Astrocyte of the cerebellum (primary cell): ENCODE measurements around the gene UBAP1L.
A peak's percentile ranks its signal among the peaks of the same experiment; 100 is the strongest.

Experiments
- DNase-seq: peaks from one replicate; pipeline ENCODE4 v3.0.0-alpha.2; 2011; ENCODE audit warnings: low read depth
- H3K4me3 ChIP-seq: 2 replicates; pipeline ENCODE4 v1.5.1; 2011; ENCODE audit warnings: mild to moderate bottlenecking, low read depth, low read length, moderate library complexity
- CTCF ChIP-seq: IDR thresholded peaks from 2 replicates; pipeline ENCODE4 v1.5.1; 2012; ENCODE audit warnings: low read length, low read depth, moderate library complexity, mild to moderate bottlenecking; ENCODE audit errors: missing control alignments
- in situ Hi-C: cut with HindIII; loops from 2 replicates; pipeline ENCODE4 v1.10.0; 2017; ENCODE audit warnings: low sequenced_read_pairs

UBAP1L gene

GRCh38 chr15:65071381-65071811, 43.6 kb downstream of the UBAP1L start:
- in situ Hi-C loops: no loop called here
- H3K4me3 ChIP-seq: no peak overlapping the region
- TF ChIP-seq CTCF: no peak
- DNase-seq: no peak

GRCh38 chr15:65069779-65070546, 45.0 kb downstream of the UBAP1L start:
- in situ Hi-C loops: no loop called here
- no peak overlapping the region for H3K4me3 ChIP-seq
- TF ChIP-seq CTCF: no peak
- no peak for DNase-seq

- peak; percentile 78 for DNase-seq
- H3K4me3 ChIP-seq: no peak overlapping the region
- no peak for TF ChIP-seq CTCF
- in situ Hi-C loops: no loop called here
Measured at GRCh38 chr15:65069179-65069578, 45.8 kb downstream of the UBAP1L start.

- no peak overlapping the region for H3K4me3 ChIP-seq
- in situ Hi-C loops: no loop called here
- DNase-seq: no peak
- no peak for TF ChIP-seq CTCF
Measured at GRCh38 chr15:65068403-65068788, 46.6 kb downstream of the UBAP1L start.

GRCh38 chr15:65067645-65068402, 47.2 kb downstream of the UBAP1L start, which contains the start of gene RASL12:
RASL12 (minus strand) TSS chr15:65067991; CDS start chr15:65067835, 156 bp downstream.
- DNase-seq: no peak
- no peak for TF ChIP-seq CTCF
- H3K4me3 ChIP-seq: no peak within 1 kb of the TSS
- in situ Hi-C loops: no loop called here

- H3K4me3 ChIP-seq: no peak overlapping the region
- TF ChIP-seq CTCF: no peak
- no peak for DNase-seq
- in situ Hi-C loops: no loop called here
Measured at GRCh38 chr15:65067317-65067644, 47.7 kb downstream of the UBAP1L start.
